Spleen (tissue), 7 donors: ENCODE results near the gene NLRP3.

Source experiments
- CTCF ChIP-seq, 11 experiments: fragments of 200-600 bp in 7 of 11; fragments of 450-650 bp in 4 of 11; sonication (generic) in 4 of 11; IDR thresholded peaks in 8 of 11; conservative IDR thresholded peaks in 3 of 11; 1 replicate in 7 of 11; 2 replicates in 4 of 11; pipeline versions ENCODE4 v1.4.0 to v1.8.0; 2016 to 2021; ENCODE audit warnings: antibody characterized with exemption in 11 of 11, inconsistent platforms in 4 of 11, mild to moderate bottlenecking in 1 of 11
- POLR2A ChIP-seq, 3 donors: fragments of 450-650 bp; IDR thresholded peaks; one replicate each; pipeline ENCODE4 v1.5.1; 2017; ENCODE audit warnings: antibody characterized with exemption in 3 of 3, mild to moderate bottlenecking in 1 of 3
- POLR2AphosphoS5 ChIP-seq, 3 donors: sonication (generic); formaldehyde crosslinking; IDR thresholded peaks; one replicate each; pipeline ENCODE4 v1.5.1; 2017; ENCODE audit warnings: antibody characterized with exemption in 3 of 3
- donor health status: DM: no; HTN: no; CAD: no; lungs with moderate emphysema.
- donor health status: DM: no; HTN: no; CAD: no.
- donor health status: DM: no; HTN: no; CAD: no.

- TF ChIP-seq CTCF (IDR thresholded peaks at IDR 0.05 in 8 of 11, conservative IDR thresholded peaks at IDR 0.05 in 3 of 11) = no peak
- no peak for TF ChIP-seq POLR2AphosphoS5 (IDR thresholded peaks at IDR 0.05)
- TF ChIP-seq POLR2A (IDR thresholded peaks at IDR 0.05) = no peak
Measured at GRCh38 chr1:247469141-247469535, 53.2 kb downstream of the NLRP3 start.
